GM18873 (cell line): ENCODE data around the gene PEX11A.

Source experiments
- ATAC-seq: cut with Tn5 transposase; IDR thresholded peaks from one replicate; pipeline ENCODE4 v1.9.1; 2021; ENCODE audit warnings: mild to moderate bottlenecking, moderate library complexity, moderate number of reproducible peaks; ENCODE audit not compliant: unreplicated experiment, low FRiP score

PEX11A gene

DNA sequence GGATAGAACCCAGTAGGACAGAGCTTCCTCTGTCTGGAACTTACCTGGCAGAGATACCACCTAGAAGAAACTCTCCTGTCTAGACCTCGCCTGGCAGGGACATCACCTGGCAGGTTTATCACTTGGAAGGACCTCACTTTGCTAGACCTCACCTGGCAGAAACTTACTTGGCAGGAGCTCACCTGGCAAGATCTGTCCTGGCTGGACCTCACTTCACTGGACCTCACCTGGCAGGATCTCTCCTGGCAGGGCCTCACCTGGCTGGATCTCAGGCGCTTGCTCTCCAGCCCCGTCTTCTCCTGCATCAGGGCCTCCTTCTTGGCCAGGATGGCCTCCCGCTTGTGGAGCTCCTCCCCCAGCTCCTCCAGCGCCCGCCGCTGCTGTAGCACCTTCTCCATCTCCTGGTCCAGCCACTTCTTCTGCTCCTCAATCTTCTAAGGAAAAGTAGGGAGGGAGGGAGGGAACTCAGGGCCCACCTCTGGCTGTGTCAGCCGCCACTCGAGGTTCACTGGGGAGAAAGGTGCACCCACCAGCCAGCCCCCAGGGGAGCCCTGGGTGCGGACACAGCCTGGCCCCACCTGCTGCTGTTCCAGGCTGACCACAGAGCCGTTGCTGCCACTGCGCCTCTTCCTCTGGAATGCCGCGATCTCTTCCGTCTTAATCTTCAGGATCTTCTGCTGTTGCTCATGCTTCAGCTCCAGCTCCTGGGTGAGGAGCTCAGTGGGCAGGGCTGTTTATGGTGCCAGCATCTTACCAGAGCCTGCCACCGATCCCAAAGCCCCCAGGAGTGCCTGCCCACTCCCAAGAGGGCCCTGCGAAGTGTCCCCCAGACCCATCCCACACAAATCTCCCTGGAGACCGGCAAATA is 57.8 kb downstream of the PEX11A start:
- no peak for ATAC-seq

DNA sequence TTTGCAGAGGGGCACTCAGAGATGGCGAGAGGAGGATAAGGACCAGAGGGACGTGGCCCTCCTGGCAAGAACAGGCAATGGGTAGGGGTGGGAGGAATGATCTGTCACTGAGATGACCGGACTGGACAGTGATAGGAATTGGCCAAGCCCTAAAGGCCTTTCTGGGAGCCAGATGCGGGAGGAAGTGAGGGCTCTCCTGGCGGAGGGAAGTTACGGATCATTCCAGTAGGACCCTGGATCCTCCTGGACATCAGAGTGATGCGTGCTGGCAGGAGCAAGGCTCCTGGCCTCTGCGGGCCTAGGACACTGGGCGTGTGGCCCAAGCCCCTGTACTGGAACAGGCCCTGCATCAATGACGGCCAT is 58.7 kb downstream of the PEX11A start:
- no peak for ATAC-seq
